ENCODE data around the gene SCN2A. TPM values are rescaled to one million over a fixed set of nuclear protein-coding genes. Genes with fewer than 3 reads are reported as not detected.
A peak's percentile ranks its signal among the peaks of the same experiment; 100 is the strongest.
"Not testable (repeated sequence)": the region's sequence is repeated elsewhere in the genome, so short reads cannot be mapped to it uniquely, and the experiment has no call there.

Gene SCN2A
- polyA plus RNA-seq, 1 donor: 0.05 TPM

DNA sequence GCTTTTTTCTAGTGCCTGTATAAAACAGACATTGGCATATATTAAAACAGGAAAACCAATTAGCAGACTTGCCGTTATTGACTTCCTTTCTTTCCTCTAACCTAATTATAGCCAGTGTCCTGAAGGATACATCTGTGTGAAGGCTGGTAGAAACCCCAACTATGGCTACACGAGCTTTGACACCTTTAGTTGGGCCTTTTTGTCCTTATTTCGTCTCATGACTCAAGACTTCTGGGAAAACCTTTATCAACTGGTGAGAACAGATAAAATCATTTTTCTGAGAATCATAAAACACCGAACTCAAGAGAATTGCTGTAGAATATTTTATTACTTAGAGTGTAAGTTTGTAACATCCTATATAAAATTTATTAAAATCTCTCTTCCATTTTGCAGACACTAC, 74.3 kb downstream of the SCN2A start:
- DNase-seq (ENCODE audit: low read depth): no peak

DNA sequence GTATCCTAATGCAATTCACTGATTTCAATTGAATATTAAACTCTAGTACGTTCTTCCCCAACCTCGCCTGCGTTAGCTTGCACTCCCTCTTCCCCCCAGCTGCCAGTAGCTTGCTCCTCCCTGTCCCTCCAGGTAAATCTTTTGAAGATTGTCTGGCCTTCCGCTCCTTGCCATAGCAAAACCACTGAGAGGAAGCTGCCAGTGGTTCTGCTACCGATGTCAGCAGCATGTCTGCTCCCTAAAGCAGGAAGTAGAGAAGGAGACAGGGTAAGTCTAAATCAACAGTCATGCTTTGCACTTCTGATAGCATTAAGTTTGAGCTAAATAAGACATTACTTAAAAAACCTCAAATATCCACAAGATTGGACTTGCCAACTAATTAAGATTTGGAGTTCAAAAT, 89.1 kb downstream of the SCN2A start:
- no peak for DNase-seq (ENCODE audit: low read depth)

DNA sequence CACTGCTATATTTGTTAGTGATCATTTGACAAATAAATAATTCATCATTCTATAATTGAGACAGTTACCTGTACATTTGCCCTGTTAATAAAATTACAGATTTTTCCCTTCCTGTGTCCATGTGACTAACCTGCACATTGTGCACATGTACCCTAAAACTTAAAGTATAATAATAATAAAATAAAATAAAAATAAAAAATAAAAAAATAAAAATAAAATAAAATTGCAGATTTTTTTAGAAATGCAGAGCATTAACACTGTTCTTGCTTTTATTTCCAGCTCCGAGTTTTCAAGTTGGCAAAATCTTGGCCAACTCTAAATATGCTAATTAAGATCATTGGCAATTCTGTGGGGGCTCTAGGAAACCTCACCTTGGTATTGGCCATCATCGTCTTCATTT, 105.1 kb downstream of the SCN2A start:
- DNase-seq (ENCODE audit: low read depth): not testable (repeated sequence)

DNA sequence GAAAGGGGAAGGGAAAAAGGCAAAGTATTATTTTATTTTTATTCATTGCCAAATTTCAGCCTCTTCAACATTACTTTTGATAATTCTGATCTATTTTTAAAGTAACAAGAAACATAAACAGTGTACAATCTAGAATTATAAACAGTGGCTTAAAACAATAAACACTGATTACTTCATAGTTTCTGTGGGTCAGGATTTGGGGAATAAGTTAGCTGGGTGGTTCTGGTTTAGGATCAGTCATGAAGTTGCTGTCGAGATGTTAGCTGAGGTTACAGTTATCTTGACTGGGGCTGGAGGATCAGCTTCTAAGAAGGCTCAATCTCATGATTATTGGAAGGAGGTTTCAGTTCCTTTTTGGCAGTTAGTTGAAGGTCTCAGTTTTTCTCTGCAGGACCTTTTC, 109.2 kb downstream of the SCN2A start:
- no peak for DNase-seq (ENCODE audit: low read depth)

DNA sequence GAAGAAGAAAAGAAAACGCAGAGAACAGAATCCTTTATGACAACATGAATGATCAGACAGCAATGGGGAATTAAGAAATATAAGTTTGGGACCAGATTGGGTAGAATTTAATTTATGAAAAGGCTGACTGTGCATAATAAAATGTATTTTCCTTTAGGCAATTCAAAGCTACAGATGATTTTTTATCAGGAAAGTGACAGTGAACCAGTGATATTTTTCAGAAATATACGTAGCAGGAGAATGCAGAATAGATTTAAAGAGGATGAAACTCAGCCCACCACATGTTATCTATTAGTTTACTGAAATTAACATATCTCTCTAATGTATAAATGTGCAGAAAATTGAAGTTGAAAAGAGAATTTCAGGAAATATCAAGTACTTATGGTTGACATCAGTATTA, 110.0 kb downstream of the SCN2A start:
- DNase-seq (ENCODE audit: low read depth): no peak

DNA sequence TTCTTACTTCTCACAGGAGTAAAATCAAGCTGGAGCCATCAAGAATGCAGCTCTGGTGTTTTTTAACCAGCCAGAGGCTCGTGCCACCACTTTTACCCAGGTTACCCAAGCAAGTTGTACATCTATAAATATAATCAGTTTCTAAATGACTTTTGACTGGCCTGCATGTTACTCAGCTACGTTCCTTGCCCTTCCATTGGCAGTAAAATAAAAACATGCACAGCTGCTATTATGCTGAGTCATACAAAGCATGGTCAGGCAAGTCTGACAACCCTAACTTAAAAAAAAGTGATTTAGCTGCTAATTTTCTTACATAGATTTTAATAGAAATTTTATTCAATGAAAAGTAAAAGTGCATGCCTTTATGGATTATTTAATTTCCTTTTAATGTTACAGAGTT, 118.5 kb downstream of the SCN2A start:
- no peak for DNase-seq (ENCODE audit: low read depth)

DNA sequence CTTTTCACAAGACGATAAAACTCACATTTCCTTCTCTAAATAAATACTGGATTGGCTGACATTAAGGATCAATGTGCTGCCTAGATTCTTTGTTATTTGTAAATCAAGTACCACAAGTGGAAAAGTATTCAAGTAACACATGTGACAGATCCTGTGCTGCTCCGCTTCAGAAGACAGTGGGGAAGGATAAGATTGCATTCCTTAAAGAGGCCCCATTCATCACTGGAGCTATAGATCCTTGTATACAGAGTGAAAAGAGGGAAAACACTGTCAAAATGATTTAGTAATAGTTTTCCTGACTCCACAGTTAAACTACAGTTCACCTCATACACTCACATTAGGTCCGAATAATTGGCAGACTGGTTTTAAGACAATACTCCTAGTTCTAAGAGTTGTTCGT, 122.3 kb downstream of the SCN2A start:
- DNase-seq (ENCODE audit: low read depth): no peak

DNA sequence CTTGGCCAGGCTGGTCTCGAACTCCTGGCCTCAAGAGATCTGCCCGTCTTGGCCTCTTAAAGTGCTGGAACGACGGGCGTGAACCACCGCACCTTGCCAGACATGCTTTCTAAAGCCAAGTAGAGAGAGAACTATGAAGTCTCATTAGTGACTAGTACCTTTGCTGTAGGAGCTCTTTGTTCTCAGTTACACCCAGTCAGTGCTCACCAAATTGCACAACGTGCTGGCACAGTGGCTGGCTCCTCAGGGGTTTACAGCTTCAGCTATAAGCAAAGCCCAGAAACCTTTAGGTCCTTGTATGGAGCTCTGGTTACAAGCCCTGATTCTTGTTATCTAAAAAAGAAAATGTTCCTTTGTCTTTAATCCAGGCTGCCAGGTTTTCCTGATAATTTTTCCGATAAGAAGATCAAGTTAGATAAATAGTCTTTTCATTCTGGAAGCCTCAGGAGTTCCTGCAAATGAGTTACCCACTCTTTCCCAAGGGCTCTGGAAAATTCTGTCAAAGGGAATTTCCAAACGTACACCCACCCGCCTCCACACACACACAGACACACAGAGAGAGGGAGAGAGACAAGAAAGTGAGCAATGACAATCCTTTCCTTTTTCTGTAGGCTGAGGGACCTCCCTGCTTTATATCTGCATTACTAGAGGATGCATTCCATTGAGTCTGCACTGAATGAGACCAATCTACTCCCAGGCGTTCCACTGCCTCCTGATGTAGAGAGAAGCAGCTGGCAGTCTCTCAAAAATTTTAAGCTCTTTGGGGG, 130.1 kb downstream of the SCN2A start:
- no peak for DNase-seq (ENCODE audit: low read depth)

DNA sequence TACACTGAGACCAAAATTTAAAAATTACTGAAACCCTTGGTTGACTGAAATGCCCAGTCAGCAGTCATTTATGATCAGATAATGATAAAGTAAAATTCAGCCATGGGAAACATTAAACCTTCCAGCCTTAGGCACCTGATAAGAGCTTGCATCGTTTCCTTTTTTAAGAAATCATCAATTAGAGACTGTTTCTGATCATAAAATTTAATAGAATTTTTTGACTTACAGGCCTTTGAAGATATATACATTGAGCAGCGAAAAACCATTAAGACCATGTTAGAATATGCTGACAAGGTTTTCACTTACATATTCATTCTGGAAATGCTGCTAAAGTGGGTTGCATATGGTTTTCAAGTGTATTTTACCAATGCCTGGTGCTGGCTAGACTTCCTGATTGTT, 130.7 kb downstream of the SCN2A start:
- no peak for DNase-seq (ENCODE audit: low read depth)

DNA sequence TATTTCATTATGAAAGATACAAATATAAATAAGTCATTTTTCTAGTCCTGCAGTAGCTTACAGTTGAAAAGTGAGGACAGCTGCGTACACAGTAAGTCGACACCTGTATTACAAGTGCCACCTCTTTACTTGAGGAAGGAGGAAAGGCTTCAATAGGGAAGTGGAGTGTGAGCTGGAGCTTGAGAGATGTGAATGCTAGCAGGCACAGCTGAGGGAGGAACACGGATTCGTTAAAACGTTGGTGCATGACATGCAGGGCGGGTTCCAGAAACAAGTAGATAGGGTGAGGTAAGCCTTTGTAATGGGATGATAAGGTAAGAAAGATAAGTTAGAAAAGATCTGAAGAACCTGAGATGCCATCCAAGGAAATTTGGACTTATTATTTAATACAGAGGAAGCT, 132.1 kb downstream of the SCN2A start:
- no peak for DNase-seq (ENCODE audit: low read depth)

DNA sequence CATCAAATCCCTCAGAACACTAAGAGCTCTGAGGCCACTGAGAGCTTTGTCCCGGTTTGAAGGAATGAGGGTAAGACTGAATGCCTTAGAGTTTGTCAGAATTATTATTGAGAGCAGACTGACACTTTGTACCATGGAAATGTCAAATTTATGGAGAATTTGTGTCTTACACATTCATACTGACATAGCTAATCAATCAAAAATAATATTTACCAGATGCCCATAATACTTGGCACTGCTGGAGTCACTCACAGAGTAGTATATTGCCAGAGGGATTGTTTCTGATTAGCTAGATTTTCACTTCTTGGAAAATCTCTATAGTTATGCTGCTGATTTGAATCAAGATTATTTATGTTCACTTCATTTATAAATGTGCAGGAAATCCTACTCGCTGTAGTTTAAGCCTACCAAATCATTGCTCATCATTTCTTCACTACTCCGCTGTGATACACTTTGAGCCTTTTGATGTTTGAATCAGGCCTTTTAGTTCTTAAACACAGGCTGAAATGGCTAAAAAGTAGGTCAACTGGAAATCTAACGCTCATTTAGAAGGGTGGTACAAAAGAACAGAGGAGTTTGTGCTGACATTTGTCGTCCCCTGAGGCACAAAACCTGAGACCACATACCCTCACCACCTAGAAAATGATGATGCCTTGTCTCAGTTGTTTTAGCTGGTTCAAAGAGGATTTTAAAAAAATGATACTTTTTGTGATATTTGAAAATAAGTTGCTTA, 134.2 kb downstream of the SCN2A start:
- DNase-seq (ENCODE audit: low read depth): no peak

DNA sequence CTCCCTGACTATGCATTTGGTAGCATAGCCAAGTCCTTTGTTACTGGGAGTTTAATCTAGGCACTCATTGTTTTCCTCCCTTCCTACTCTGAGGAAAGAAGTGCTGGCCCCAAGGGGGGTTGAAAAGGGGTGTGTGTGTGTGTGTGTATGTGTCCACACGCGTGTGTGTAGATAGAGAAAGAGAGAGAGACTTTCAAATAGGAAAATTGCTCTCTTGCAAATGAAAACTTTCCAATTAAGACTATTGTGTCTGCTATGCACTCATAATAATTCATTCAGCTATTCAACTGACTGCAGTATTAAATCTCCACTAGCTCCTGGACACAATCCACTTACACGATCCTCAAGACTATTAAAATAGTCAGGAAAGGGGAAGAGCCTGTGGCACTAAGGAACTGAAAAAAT, 137.4 kb downstream of the SCN2A start:
- DNase-seq (ENCODE audit: low read depth): no peak

DNA sequence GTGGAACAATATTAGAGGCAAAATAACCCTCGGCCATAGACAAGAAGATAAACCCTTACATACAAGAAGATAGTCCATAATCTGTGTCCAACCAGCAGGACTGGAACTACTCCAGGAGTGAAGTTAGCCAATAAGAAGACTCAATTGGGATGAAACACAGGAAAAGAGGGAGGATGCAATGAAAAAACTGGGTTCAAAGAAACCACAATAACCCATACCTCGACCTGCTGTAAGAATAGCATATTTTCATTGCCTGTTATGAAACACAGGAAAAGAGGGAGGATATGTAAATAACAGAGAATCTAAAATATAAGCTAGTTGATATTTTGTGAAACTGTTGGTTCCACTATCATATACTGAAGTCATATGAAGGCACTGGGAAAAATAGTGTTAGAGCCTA, 143.1 kb downstream of the SCN2A start:
- DNase-seq (ENCODE audit: low read depth): no peak

DNA sequence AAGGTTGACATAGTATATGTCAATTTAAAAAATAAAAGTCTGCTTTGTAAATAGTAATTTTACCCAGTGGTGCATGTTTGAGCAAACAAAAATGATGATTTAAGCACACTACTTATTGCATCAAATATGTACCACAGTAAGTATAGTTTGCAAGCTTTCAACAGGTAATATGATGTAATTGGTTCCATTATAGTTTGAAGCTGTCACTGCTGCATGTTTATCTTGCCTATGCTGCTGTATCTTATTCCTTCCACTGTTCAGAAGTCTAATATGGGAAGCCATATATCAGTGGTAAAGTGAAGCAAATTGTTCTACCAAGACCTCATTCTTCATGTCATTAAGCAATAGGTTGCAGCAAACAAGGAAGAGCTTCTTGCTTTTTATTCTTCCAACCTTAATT, 151.7 kb downstream of the SCN2A start:
- DNase-seq (ENCODE audit: low read depth): no peak

DNA sequence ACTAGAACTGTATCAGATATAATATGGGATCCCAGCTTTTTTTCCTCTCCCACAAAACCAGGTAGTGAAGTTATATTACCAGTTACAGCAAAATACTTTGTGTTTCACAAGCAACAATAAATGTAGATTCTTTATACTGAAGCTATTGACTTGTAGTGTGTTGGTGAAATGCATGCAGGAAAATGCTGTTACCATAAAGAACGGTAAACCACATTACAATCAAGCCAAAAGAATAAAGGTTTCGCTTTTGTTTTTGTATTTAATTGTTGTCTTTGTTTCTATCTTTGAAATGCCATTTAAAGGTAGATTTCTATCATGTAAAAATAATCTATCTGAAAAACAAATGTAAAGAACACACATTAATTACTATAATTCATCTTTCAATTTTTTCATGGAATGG, 152.6 kb downstream of the SCN2A start:
- DNase-seq (ENCODE audit: low read depth): no peak

DNA sequence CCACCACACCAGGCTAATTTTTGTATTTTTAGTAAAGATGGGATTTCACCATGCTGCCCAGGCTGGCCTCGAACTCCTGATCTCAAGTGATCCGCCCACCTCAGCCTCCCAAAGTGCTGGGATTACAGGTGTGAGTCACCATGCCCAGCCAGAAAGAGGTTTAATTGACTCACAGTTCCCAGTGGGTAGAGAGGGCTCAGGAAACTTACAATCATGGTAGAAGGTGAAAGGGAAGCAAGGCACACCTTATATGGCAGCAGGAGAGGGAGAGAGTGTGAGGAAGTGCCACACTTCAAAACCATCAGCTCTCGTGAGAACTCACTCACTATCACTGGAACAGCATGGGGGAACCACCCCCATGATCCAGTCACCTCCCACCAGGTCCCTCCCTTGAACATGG, 159.4 kb downstream of the SCN2A start:
- not testable (repeated sequence) for DNase-seq (ENCODE audit: low read depth)

DNA sequence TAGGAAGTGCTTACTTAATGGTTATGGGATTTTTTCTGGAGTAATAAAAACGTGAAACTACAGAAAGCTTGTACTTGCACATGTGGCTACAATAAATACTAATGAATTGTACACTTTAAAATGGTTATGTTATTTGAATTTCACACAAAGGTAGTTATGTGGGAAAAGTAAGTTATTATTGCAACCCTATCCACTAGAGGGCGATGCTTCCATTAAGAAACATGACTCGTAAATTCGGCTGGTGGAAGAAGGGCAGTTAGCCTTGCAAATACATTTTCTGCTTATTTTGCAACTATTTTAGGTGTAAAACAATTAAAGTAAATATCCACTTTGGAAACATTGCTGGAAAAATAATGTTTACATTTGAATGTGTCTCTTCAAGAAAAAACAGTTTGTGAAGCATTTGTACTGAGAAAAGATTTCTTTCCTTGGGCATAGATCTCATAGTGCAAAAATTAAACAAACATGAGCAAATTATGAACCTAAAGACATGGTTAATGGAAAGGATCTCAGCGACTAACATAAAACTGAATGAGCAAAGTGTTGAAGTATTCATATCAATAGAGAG, 162.2 kb downstream of the SCN2A start:
- DNase-seq (ENCODE audit: low read depth): peak; percentile 54

DNA sequence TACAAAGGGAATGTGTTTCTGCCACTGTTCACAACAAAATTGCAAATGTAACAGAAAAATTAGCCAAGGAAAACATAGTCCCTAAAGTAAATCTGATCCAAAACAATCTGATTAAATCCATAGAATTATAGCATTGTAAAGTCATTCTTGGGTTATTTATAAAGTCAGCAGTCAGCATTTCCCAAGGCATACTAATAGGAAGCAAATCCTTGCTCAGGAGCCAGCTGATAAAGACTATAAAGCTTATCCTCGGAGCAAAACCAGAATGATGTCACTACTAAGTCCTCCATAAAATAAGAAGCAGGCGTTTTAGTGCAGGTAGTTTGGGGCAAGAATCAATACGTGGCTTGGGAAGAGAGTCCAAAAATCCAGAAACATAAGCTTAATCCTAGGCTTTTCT, 162.9 kb downstream of the SCN2A start:
- DNase-seq (ENCODE audit: low read depth): no peak

DNA sequence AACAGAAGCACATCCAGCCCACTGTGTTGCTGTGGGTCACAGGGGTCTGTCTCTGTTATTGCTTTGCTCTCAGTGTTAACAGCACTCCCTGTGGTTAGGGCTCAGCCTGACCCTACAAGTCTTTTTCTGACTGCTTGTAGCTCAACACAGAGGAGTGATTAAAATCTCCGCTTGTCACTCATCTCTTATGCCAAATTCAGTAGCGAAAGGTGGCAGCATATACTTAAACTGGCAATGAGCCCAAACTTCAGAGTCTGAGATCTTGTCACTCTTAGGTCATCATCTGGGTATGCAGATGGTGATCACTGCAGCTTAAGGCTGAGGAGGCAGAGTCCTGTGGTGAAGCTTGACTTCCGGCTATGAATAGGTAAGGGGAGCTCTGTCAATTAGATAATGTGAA, 167.0 kb downstream of the SCN2A start:
- DNase-seq (ENCODE audit: low read depth): no peak

DNA sequence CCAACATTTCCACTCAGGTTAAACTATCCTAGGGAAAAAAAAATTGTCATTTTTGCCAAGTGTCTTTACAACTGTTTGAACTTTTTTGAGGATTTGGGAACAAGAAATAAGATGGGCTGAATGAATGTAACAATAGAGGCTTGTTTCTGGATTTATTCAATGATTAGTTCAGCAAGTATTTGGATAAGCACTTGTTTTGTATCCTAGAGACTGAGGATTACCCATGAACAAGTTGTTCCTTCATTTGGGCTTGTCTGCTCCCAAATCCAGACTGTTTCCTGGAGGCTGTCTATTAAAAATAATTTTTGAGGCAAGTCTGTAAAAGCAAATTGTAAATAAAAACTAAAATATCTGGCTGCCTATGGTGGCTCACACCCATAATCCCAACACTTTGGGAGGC, 168.3 kb downstream of the SCN2A start:
- DNase-seq (ENCODE audit: low read depth): no peak

DNA sequence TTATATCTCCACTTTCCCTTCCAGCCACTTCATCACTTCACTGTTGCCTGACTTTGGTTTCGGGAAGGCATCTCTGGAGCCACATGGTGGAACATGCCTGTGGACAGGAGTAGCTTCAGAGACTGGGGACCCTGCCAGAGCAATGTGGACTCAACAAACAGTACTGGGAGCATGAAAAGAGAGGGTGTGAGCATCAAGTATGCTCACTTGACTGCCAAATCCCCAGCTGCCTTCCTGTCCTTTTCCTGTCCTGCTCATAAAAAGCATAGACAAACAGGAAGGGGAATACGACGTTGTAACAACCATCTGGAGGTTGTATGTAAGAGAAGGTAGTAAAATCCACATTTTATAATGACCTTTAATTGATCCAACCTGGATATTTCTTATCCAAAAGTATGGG, 169.0 kb downstream of the SCN2A start:
- DNase-seq (ENCODE audit: low read depth): no peak

DNA sequence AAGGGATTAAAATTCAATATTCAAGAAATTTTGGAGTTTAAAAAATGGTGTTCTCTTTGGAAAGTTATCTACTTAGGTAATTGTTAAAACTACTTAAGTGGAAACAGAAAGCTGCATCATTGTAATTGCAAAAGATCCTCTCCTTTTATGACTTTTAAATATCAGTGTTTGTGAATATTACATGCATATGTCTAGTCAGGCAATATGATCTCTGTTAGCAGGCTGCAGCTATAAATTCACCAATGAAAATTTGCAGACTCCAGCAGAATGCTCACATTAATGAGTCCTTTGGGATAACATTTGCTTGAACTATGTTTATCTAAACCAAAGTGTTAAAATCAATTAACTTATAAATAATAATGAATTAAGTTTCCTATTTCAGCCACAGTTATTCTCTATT, 171.1 kb downstream of the SCN2A start:
- DNase-seq (ENCODE audit: low read depth): no peak

DNA sequence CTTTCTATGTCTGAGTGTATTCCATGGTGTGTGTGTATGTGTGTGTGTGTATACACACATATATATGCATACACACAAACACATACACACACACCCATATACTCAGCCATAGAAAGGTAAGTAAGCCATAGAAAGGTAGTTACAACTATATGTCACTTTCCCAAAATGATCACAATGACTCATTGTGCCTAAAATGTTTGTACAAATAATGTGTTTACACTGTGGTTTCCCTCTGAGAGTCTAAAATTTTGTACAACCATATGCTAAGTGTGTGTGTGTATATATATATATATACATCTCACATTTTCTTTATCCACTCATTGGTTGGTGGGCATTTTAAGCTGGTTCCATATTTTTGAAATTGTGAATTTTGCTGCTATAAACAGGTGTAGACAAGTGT, 175.0 kb downstream of the SCN2A start:
- DNase-seq (ENCODE audit: low read depth): no peak
